ENCODE measurements around the gene STRIP2. TPM values are rescaled to one million over a fixed set of nuclear protein-coding genes. Genes with fewer than 3 reads are reported as not detected.

The STRIP2 gene
- total and polyA plus RNA-seq, 2 experiments from 2014 or later: 4.7 to 10.6 TPM

GRCh38 chr7:129390314-129390713 is 43.9 kb upstream of the STRIP2 start (continued):
- TF ChIP-seq ZNF462 (CRISPR knock-in tag; IDR thresholded peaks at IDR 0.05) (no peak), JUNB (IDR thresholded peaks at IDR 0.05; ENCODE audit: unreplicated experiment) (no peak), CTCF (conservative IDR thresholded peaks at IDR 0.05; ENCODE audit: low read depth in 2 of 2) (no peak), ETS1 (IDR thresholded peaks at IDR 0.05) (no peak), STAT1 (IDR thresholded peaks at IDR 0.05; ENCODE audit: unreplicated experiment) (no peak), EZH2phosphoT487 (IDR thresholded peaks at IDR 0.05; ENCODE audit: unreplicated experiment) (no peak), ZNF331 (CRISPR knock-in tag; IDR thresholded peaks at IDR 0.05; ENCODE audit: low read depth) (no peak), CREB1 (CRISPR knock-in tag; IDR thresholded peaks at IDR 0.05; ENCODE audit: low read depth) (no peak), ZNF114 (CRISPR knock-in tag; IDR thresholded peaks at IDR 0.05) (no peak), EZH2 (IDR thresholded peaks at IDR 0.05; ENCODE audit: low read depth, unreplicated experiment) (no peak), NANOG (IDR thresholded peaks at IDR 0.05; ENCODE audit: borderline replicate concordance) (no peak)
